Measurements from ENCODE around the gene SH3YL1. TPM values are rescaled to one million over a fixed set of nuclear protein-coding genes. Genes with fewer than 3 reads are reported as not detected.

The SH3YL1 gene
- total and polyA plus RNA-seq, 2 experiments from 2014 or later, result 35.6 to 45.8 TPM

DNA sequence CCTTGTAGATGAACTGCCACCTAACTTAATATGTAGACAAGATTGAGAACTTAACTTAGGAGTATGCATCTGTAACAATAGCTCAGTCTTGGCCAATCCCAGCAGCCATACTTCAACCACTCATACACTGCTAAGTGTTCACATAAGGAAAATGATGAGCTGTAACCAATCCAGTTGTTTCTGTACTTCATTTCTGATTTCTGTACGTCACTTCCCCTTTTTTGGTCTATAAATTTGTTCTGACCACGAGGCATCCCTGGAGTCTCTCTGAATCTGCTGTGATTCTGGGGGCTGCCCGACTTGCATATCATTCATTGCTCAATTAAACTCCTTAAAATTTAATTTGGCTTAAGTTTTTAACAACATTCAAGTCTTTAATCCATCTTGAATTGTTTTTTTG lies 6.4 kb downstream of the SH3YL1 start (continued):
- TF ChIP-seq, protein P1, sequence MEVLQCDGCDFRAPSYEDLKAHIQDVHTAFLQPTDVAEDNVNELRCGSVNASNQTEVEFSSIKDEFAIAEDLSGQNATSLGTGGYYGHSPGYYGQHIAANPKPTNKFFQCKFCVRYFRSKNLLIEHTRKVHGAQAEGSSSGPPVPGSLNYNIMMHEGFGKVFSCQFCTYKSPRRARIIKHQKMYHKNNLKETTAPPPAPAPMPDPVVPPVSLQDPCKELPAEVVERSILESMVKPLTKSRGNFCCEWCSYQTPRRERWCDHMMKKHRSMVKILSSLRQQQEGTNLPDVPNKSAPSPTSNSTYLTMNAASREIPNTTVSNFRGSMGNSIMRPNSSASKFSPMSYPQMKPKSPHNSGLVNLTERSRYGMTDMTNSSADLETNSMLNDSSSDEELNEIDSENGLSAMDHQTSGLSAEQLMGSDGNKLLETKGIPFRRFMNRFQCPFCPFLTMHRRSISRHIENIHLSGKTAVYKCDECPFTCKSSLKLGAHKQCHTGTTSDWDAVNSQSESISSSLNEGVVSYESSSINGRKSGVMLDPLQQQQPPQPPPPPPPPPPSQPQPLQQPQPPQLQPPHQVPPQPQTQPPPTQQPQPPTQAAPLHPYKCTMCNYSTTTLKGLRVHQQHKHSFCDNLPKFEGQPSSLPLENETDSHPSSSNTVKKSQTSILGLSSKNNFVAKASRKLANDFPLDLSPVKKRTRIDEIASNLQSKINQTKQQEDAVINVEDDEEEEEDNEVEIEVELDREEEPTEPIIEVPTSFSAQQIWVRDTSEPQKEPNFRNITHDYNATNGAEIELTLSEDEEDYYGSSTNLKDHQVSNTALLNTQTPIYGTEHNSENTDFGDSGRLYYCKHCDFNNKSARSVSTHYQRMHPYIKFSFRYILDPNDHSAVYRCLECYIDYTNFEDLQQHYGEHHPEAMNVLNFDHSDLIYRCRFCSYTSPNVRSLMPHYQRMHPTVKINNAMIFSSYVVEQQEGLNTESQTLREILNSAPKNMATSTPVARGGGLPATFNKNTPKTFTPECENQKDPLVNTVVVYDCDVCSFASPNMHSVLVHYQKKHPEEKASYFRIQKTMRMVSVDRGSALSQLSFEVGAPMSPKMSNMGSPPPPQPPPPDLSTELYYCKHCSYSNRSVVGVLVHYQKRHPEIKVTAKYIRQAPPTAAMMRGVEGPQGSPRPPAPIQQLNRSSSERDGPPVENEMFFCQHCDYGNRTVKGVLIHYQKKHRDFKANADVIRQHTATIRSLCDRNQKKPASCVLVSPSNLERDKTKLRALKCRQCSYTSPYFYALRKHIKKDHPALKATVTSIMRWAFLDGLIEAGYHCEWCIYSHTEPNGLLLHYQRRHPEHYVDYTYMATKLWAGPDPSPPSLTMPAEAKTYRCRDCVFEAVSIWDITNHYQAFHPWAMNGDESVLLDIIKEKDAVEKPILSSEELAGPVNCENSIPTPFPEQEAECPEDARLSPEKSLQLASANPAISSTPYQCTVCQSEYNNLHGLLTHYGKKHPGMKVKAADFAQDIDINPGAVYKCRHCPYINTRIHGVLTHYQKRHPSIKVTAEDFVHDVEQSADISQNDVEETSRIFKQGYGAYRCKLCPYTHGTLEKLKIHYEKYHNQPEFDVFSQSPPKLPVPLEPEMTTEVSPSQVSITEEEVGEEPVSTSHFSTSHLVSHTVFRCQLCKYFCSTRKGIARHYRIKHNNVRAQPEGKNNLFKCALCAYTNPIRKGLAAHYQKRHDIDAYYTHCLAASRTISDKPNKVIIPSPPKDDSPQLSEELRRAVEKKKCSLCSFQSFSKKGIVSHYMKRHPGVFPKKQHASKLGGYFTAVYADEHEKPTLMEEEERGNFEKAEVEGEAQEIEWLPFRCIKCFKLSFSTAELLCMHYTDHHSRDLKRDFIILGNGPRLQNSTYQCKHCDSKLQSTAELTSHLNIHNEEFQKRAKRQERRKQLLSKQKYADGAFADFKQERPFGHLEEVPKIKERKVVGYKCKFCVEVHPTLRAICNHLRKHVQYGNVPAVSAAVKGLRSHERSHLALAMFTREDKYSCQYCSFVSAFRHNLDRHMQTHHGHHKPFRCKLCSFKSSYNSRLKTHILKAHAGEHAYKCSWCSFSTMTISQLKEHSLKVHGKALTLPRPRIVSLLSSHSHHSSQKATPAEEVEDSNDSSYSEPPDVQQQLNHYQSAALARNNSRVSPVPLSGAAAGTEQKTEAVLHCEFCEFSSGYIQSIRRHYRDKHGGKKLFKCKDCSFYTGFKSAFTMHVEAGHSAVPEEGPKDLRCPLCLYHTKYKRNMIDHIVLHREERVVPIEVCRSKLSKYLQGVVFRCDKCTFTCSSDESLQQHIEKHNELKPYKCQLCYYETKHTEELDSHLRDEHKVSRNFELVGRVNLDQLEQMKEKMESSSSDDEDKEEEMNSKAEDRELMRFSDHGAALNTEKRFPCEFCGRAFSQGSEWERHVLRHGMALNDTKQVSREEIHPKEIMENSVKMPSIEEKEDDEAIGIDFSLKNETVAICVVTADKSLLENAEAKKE (CRISPR knock-in tag; IDR thresholded peaks at IDR 0.05), result no peak
- TF ChIP-seq ZNF331 (CRISPR knock-in tag; IDR thresholded peaks at IDR 0.05; ENCODE audit: low read depth) (no peak), CREB1 (CRISPR knock-in tag; IDR thresholded peaks at IDR 0.05; ENCODE audit: low read depth) (no peak)

DNA sequence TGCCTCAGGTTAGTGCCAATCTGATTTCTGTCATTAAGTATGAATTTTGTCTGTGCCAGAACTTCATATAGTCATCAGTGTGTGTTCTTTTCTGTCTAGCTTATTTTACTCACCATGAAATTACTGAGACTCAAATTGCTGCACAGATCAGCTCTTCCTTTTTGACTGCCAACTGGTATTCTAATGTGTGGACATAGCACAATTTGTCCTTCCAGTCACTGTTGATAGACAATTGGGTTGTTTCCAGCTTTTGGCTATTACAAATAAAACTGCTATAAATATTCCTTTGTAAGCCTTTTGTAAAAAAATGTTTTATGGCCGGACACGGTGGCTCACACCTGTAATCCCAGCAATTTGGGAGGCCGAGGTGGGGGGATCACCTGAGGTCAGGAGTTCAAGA lies 7.7 kb downstream of the SH3YL1 start:
- peaks cover 6% of the 10 kb centered on the region for H3K27me3 Mint-ChIP-seq (ENCODE audit: insufficient read depth, low read depth, poor library complexity)
- H3K9me3 Mint-ChIP-seq, result peaks cover 27% of the 10 kb centered on the region
- DNase-seq (ENCODE audit: low spot score), result no peak
- TF ChIP-seq STAT1 (IDR thresholded peaks at IDR 0.05; ENCODE audit: unreplicated experiment) (no peak), NANOG (IDR thresholded peaks at IDR 0.05; ENCODE audit: borderline replicate concordance) (no peak), ZNF331 (CRISPR knock-in tag; IDR thresholded peaks at IDR 0.05; ENCODE audit: low read depth) (no peak), EZH2phosphoT487 (IDR thresholded peaks at IDR 0.05; ENCODE audit: unreplicated experiment) (no peak), CREB1 (CRISPR knock-in tag; IDR thresholded peaks at IDR 0.05; ENCODE audit: low read depth) (no peak)
- TF ChIP-seq, protein P2, sequence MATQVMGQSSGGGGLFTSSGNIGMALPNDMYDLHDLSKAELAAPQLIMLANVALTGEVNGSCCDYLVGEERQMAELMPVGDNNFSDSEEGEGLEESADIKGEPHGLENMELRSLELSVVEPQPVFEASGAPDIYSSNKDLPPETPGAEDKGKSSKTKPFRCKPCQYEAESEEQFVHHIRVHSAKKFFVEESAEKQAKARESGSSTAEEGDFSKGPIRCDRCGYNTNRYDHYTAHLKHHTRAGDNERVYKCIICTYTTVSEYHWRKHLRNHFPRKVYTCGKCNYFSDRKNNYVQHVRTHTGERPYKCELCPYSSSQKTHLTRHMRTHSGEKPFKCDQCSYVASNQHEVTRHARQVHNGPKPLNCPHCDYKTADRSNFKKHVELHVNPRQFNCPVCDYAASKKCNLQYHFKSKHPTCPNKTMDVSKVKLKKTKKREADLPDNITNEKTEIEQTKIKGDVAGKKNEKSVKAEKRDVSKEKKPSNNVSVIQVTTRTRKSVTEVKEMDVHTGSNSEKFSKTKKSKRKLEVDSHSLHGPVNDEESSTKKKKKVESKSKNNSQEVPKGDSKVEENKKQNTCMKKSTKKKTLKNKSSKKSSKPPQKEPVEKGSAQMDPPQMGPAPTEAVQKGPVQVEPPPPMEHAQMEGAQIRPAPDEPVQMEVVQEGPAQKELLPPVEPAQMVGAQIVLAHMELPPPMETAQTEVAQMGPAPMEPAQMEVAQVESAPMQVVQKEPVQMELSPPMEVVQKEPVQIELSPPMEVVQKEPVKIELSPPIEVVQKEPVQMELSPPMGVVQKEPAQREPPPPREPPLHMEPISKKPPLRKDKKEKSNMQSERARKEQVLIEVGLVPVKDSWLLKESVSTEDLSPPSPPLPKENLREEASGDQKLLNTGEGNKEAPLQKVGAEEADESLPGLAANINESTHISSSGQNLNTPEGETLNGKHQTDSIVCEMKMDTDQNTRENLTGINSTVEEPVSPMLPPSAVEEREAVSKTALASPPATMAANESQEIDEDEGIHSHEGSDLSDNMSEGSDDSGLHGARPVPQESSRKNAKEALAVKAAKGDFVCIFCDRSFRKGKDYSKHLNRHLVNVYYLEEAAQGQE (IDR thresholded peaks at IDR 0.05; ENCODE audit: unreplicated experiment), result no peak
- TF ChIP-seq, protein P3, sequence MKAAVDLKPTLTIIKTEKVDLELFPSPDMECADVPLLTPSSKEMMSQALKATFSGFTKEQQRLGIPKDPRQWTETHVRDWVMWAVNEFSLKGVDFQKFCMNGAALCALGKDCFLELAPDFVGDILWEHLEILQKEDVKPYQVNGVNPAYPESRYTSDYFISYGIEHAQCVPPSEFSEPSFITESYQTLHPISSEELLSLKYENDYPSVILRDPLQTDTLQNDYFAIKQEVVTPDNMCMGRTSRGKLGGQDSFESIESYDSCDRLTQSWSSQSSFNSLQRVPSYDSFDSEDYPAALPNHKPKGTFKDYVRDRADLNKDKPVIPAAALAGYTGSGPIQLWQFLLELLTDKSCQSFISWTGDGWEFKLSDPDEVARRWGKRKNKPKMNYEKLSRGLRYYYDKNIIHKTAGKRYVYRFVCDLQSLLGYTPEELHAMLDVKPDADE (IDR thresholded peaks at IDR 0.05), result no peak

More for the DNA sequence above, 7.7 kb downstream of the SH3YL1 start:
- no peak overlapping the region for H3K27ac ChIP-seq (ENCODE audit: low read depth)
- peaks cover 27% of the 10 kb centered on the region for H3K79me2 ChIP-seq (replicated peaks; ENCODE audit: insufficient read depth)
- Mint-ChIP-seq H3K36me3 (ENCODE audit: low read depth) (peaks cover 44% of the 10 kb centered on the region), H3K27ac (no peak overlapping the region), H3K4me3 (no peak overlapping the region), H3K4me1 (peaks cover 14% of the 10 kb centered on the region)
- peaks cover 14% of the 10 kb centered on the region for H3K36me3 ChIP-seq (ENCODE audit: insufficient read depth)
- no peaks in the 10 kb centered on the region for H3F3A ChIP-seq (replicated peaks; ENCODE audit: low read depth)
- no peak overlapping the region for H3K4me3 ChIP-seq
- no peaks in the 10 kb centered on the region for H3K9me2 ChIP-seq (ENCODE audit: insufficient read depth)
- peaks cover 4% of the 10 kb centered on the region; the same call in 1 of the 2 replicates for H3K4me1 ChIP-seq (ENCODE audit: insufficient read depth)
- no peaks in the 10 kb centered on the region for H3K27me3 ChIP-seq (ENCODE audit: insufficient read depth)
- H3K4me2 ChIP-seq, result no peak overlapping the region
- H4K20me1 ChIP-seq (replicated peaks; ENCODE audit: insufficient read depth), result no peaks in the 10 kb centered on the region; the same call in 1 of the 2 replicates
- ATAC-seq, result no peak
- H2AFZ ChIP-seq, result no peak overlapping the region
